K562 (cell line): ENCODE results near the gene SIRT3. TPM values are rescaled to one million over a fixed set of nuclear protein-coding genes. Genes with fewer than 3 reads are reported as not detected.

Source experiments
- ARHGAP35 ChIP-seq: fragments of 450-650 bp; IDR thresholded peaks from 2 replicates; pipeline ENCODE4 v1.6.1; 2018; ENCODE audit not compliant: partially characterized antibody
- DEAF1 ChIP-seq: fragments of 450-650 bp; formaldehyde crosslinking; IDR thresholded peaks from 2 replicates; pipeline ENCODE4 v1.4.0; 2020; ENCODE audit warnings: mild to moderate bottlenecking, moderate library complexity
- E2F5 ChIP-seq: sonication (generic); formaldehyde crosslinking; IDR thresholded peaks from 2 replicates; pipeline ENCODE4 v1.8.0; 2022; ENCODE audit warnings: mild to moderate bottlenecking, missing genetic modification reagents
- HNRNPLL ChIP-seq: fragments of 200-400 bp; formaldehyde crosslinking; IDR thresholded peaks from 2 replicates; pipeline ENCODE4 v1.6.1; 2017; ENCODE audit warnings: low read length, low read depth, mild to moderate bottlenecking; ENCODE audit not compliant: poor library complexity, severe bottlenecking
- L3MBTL2 ChIP-seq: fragments of 450-650 bp; IDR thresholded peaks from 2 replicates; pipeline ENCODE4 v1.6.1; 2016; ENCODE audit warnings: mild to moderate bottlenecking, moderate library complexity
- MAFK ChIP-seq: IDR thresholded peaks from 2 replicates; pipeline ENCODE4 v1.6.1; 2011; ENCODE audit warnings: low read length, improper control_type of control experiment
- NEUROD1 ChIP-seq: fragments of 150-350 bp; IDR thresholded peaks from 2 replicates; pipeline ENCODE4 v1.6.1; 2014; ENCODE audit warnings: borderline replicate concordance, low read length, low read depth; ENCODE audit not compliant: partially characterized antibody
- NFYB ChIP-seq: IDR thresholded peaks from 2 replicates; pipeline ENCODE4 v1.6.1; 2011; ENCODE audit warnings: mild to moderate bottlenecking, moderate library complexity; ENCODE audit not compliant: insufficient read length; ENCODE audit errors: extremely low read depth
- NR0B1 ChIP-seq: fragments of 450-650 bp; IDR thresholded peaks from one replicate; pipeline ENCODE4 v1.6.1; 2018; ENCODE audit warnings: mild to moderate bottlenecking, moderate library complexity; ENCODE audit not compliant: partially characterized antibody
- POLR2G ChIP-seq: fragments of 200-400 bp; formaldehyde crosslinking; IDR thresholded peaks from 2 replicates; pipeline ENCODE4 v1.6.1; 2017; ENCODE audit warnings: low read depth, mild to moderate bottlenecking, antibody characterized with exemption, low read length, moderate library complexity
- TEAD1 ChIP-seq, 2 experiments: fragments of 450-650 bp in 1 of 2; sonication (generic) in 1 of 2; formaldehyde crosslinking; IDR thresholded peaks; 2 replicates each; pipeline versions ENCODE4 v1.4.0 to v1.8.0; 2020 to 2022; ENCODE audit warnings: mild to moderate bottlenecking in 2 of 2, missing genetic modification reagents in 1 of 2
- TFE3 ChIP-seq: fragments of 450-650 bp; formaldehyde crosslinking; IDR thresholded peaks from 2 replicates; pipeline ENCODE4 v1.4.0; 2020; ENCODE audit warnings: mild to moderate bottlenecking, mixed read lengths
- TRIM28 ChIP-seq: fragments of 450-650 bp; IDR thresholded peaks from 2 replicates; pipeline ENCODE4 v1.6.1; 2017
- ZNF23 ChIP-seq: fragments of 250-450 bp; sonication (Bioruptor Pico); IDR thresholded peaks from 2 replicates; pipeline ENCODE4 v1.4.0; 2020; ENCODE audit warnings: mild to moderate bottlenecking
- ZNF398 ChIP-seq: fragments of 250-450 bp; sonication (Bioruptor Pico); IDR thresholded peaks from 2 replicates; pipeline ENCODE4 v1.8.0; 2021; ENCODE audit warnings: moderate library complexity, mild to moderate bottlenecking, inconsistent platforms
- ZNF445 ChIP-seq: fragments of 250-450 bp; sonication (Bioruptor Pico); IDR thresholded peaks from 2 replicates; pipeline ENCODE4 v1.4.0; 2020; ENCODE audit warnings: low read depth, mild to moderate bottlenecking, moderate library complexity
- ZNF449 ChIP-seq: fragments of 250-450 bp; sonication (Bioruptor Pico); IDR thresholded peaks from 2 replicates; pipeline ENCODE4 v1.8.0; 2022; ENCODE audit warnings: moderate library complexity, mild to moderate bottlenecking, inconsistent platforms
- ZNF589 ChIP-seq: fragments of 200-800 bp; sonication (Bioruptor generic); IDR thresholded peaks from 2 replicates; pipeline ENCODE4 v1.6.1; 2016; ENCODE audit warnings: low read depth, missing genetic modification characterization, missing compliant biosample characterization
- polyA plus RNA-seq, 8 experiments: library from polyadenylated mRNA; depleted of rRNA in 4 of 8; stranded (reverse) in 5 of 8; unstranded in 3 of 8; fragments of >200 nt; fragmentation: Nextera tagmentation in 2 of 8; fragmentation: Illumina TruSeq in 1 of 8; extraction: Ambion mirVana in 2 of 8; extraction: Trizol in 1 of 8; gene quantifications; 2 replicates each; pipeline versions ENCODE4 v1.2.1 to v1.2.3, GENCODE V29; 2011 to 2014; ENCODE audit warnings: inconsistent platforms in 1 of 8, missing spikeins in 1 of 8
- total RNA-seq, 7 experiments: library from RNA; depleted of rRNA in 6 of 7; stranded (reverse); fragments of >200 nt in 6 of 7; fragmentation: Illumina TruSeq in 2 of 7; extraction: Trizol in 2 of 7; gene quantifications; 2 replicates each; pipeline versions ENCODE4 v1.2.1 to v1.2.3, GENCODE V29; 2011 to 2021; ENCODE audit warnings: low replicate concordance in 1 of 7

Gene SIRT3
- total and polyA plus RNA-seq, 9 of the 15 experiments (the other 6 are each of a cell fraction or from before 2014, with no cell fraction given), result 1.9 to 27.5 (median 14.5) TPM

GRCh38 chr11:269146-269890 is 33.2 kb upstream of the SIRT3 start (continued):
- TF ChIP-seq HNRNPLL, result no peak
- TF ChIP-seq E2F5 (CRISPR knock-in tag), result no peak
- 0 out of 4 replicates have a peak, but pooled peaks of 1 of the 2 experiments have one; percentile 50 for TF ChIP-seq TEAD1 (CRISPR knock-in tag; IDR thresholded peaks at IDR 0.05)
- TF ChIP-seq ARHGAP35, result no peak
- TF ChIP-seq POLR2G, result peak; percentile 31; the same call in 1 of the 2 replicates
- no peak for TF ChIP-seq NR0B1
- TF ChIP-seq MAFK, result peak; percentile 21
- TF ChIP-seq ZNF445, result no peak
- no peak for TF ChIP-seq TRIM28
- peak; percentile 44 for TF ChIP-seq NEUROD1
- TF ChIP-seq ZNF23 (CRISPR knock-in tag), result no peak
- no peak for TF ChIP-seq NFYB
- peak; percentile 94 for TF ChIP-seq TFE3 (CRISPR knock-in tag)
- TF ChIP-seq ZNF589, result peak; percentile 15; the same call in 1 of the 2 replicates
- TF ChIP-seq ZNF398 (CRISPR knock-in tag), result no peak
- TF ChIP-seq DEAF1 (CRISPR knock-in tag), result no peak
- TF ChIP-seq ZNF449 (CRISPR knock-in tag), result no peak; the same call in 1 of the 2 replicates
- TF ChIP-seq L3MBTL2, result peak; percentile 56
